HG03432 (cell line): ENCODE measurements around the gene NEURL1B.

Experiments used
- ATAC-seq: cut with Tn5 transposase; IDR thresholded peaks from one replicate; pipeline ENCODE4 v1.9.1; 2021; ENCODE audit warnings: mild to moderate bottlenecking, moderate library complexity; ENCODE audit not compliant: unreplicated experiment

NEURL1B gene

GRCh38 chr5:172633403-172633970 is 7.6 kb upstream of the NEURL1B start:
- ATAC-seq = no peak

DNA sequence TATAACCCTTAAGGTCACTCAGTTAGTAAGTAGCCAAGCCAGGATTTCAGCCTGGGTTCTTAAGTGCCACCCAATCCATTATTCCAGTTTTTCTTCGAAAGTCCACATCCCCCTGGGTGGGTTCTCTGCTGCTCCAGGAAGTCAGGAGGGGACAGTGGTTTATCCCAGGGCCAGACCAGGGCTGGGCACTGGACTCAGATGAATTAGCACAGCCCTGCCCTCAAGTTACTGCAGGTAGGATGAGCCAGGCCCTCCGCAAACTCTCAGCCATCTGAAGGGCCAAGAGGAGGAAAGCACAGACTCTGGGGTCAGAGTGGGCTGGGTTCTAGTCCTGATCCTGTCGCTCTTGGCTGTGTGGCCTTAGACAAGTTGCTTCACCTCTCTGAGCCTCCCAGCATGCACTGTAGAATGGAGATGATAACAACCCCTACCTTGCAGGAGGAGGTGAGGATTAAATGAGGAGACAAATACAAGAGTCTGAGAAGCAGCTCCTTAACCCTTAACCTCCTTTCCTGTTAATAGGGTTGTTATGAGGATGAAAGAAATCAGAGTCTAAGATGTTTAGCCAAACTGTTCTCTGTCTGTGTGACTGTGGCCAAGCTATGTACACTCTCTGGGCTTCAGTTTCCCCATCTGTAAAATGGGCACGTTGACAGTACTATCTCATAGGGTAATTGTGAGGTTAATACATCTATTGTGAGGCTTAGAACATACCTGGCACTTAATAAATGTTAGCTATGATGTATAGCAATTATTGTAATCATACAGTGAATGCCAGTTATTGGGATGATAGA is 6.8 kb upstream of the NEURL1B start:
- ATAC-seq = no peak

DNA sequence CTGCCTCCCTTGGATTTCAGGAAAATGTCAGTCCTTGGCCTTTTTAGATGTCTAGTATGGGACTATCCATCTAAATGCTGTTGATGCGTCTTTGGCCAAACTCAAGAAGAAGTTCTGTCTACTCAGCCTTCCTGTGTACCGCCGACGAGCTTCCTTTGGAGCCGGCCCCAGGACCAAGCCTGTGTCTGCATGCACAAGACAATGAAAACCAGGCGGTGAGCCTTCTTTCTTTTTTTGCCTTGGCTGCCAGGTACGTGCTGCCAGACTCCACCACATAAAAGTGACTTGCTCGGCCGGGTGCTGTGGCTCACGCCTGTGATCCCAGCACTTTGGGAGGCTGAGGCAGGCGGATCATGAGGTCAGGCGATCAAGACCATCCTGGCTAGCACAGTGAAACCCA is 6.0 kb upstream of the NEURL1B start:
- ATAC-seq = no peak

DNA sequence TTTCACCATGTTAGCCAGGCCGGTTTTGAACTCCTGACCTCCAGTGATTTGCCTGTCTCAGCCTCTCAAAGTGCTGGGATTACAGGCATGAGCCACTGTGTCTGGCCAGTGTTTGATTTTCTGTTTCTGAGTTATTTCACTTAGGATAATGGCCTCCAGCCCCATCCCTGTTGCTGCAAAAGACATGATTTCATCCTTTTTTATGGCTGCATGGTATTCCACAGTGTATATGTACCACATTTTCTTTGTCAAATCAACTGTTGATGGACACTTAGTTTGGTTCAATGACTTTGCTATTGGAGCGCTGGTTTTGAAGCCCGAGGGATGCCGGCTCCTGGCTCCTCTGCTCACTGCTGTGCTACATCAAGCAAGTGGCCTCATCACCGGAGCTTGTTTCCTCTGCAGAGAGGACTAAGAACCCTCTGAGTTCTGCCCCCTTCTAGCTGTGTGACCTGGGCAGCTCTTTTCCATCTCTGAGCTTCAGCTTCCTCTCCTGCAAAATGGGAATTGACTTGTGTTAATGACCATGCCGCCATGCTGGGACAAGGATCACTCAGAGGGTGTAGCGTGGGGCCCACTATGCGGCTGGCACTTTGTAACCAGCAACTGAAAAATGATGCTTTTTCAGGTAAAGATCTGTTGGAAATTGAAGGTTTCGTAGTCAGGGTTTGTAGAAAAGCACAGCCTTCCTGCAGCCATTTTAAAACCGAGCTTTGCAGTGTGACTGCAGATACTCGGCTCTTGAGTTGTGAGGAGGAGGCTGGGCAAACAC is 4.6 kb upstream of the NEURL1B start:
- no peak for ATAC-seq

DNA sequence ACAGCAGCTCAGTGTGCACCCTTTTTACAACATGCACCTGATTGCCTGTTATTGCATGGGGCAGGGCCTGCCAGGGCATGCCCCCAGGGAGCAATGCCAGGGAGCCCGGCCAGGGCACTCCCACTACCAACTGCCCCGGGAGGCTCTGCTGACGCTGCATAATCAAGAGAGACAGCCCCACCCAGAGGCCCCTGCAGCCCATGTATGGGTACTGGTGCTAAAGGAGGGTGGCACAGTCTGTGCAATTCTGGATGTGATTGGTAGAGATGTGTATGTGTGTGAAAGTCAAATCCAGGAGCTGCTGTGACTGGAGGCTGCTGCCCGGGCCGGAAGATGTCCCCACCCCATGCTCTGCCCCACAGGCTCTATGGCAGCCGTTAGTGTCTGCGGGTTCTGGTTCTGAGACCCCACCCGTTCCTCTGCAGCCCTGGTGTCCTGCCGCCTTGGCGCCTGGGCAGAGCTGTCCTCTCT is 3.9 kb upstream of the NEURL1B start:
- ATAC-seq = no peak

GRCh38 chr5:172637740-172638139 is 3.3 kb upstream of the NEURL1B start:
- ATAC-seq = no peak

GRCh38 chr5:172638209-172638768 is 2.8 kb upstream of the NEURL1B start:
- no peak for ATAC-seq

GRCh38 chr5:172640139-172640538 is 924 bp upstream of the NEURL1B start:
- ATAC-seq = no peak

- ATAC-seq = peak; percentile 27
Measured at GRCh38 chr5:172641359-172642050, 442 bp downstream of the NEURL1B start.

DNA sequence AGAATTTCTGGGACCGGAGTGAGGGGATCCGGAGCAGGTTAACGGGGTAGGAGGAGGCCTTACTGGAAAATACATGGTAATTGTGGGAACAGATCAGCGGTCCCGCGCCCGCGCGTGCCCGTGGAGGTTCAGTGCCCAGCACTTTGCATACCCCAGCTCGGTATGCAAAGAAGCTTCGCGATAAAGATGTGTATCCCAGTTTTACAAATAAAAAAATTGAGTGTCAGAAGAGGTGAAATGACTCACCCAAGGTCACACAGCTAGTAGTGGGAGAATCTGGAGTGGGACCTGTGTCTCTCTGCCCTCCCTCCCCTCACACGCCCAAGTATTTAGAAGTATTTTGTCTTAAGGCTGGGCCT is 967 bp downstream of the NEURL1B start:
- ATAC-seq = no peak

DNA sequence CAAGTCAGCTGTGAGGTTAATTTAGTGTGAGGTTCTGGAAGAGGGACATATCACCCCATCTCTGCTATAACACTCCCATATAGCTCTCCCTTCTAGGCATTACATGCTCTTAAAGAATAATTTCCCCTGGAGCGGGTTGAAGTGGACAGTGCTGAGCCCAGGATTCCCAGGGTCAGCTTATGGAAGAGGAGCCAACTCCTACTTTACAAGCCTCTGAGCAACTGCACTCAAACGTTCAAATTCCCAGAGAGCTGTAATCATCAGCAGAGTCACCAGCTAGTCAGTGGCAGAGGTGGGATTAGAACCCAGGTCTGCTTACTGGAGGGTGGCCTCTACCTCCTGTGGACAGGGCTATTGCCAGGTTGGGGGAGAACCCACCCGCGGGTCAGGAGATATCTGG is 1.4 kb downstream of the NEURL1B start:
- no peak for ATAC-seq

DNA sequence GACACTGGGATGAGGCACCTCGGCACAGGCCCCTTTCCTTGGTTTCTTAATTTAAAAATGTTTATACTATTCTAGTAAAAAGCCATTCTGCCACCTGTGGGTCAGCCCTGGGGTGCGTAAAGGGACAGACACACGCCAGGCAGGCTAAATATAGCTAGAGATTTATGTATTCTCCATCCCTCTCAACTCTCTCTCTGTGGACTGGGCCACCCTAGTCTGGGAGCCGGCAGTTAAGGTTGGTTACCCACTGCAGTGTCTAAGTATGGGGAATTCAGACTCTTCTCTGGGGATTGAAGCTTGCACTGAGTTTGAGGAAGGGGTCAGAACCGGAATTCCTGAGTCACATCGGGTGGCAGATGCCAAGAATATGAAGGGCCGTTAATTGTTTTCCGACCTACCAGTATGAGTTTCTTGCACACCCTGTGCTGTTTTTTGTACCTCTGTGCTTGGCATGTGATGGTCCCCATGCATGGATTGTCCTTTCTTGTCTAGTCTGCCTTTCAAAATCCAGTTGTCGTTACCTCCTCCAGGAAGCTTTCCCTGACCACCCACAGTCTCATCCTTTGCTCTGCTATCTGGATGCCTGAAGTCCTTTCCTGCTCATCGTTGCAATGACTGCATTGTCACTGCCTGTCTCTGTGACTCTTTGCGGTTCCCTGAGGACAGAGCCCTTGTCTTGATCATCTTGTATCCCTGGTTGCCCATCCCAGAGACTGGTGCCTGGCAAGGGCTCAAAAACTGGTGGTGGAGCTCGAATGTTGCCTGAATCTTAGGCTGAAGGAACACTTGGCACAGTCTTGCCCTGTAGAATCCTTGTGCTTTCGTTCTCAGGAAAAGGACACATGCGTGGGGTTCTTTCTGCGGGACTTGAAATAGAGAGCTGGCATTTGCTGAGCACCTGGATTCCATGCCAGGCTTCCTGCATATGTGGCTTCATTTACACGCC is 2.1 kb downstream of the NEURL1B start:
- ATAC-seq = no peak

DNA sequence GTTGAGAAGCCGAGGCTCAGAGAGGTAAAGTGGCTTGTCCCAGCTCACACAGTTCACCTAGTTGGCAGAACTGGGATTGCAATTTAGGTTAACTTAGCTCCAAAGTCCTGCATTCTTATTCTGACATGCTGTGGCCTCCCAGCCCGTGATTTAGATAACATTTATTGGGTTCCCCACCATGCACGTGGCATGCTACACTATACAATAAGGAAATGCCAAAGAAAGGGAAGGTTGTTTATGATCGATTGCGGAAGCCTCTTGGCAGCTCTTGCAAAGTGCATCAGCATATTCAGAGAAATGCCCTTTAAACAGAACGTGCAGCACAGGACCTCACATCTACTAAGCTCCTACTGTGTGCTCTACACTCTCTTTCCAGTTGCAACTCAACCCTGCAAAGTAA is 3.2 kb downstream of the NEURL1B start:
- ATAC-seq = no peak

GRCh38 chr5:172644711-172645110 is 3.6 kb downstream of the NEURL1B start:
- ATAC-seq = no peak

GRCh38 chr5:172645271-172646055 is 4.4 kb downstream of the NEURL1B start:
- ATAC-seq = no peak

DNA sequence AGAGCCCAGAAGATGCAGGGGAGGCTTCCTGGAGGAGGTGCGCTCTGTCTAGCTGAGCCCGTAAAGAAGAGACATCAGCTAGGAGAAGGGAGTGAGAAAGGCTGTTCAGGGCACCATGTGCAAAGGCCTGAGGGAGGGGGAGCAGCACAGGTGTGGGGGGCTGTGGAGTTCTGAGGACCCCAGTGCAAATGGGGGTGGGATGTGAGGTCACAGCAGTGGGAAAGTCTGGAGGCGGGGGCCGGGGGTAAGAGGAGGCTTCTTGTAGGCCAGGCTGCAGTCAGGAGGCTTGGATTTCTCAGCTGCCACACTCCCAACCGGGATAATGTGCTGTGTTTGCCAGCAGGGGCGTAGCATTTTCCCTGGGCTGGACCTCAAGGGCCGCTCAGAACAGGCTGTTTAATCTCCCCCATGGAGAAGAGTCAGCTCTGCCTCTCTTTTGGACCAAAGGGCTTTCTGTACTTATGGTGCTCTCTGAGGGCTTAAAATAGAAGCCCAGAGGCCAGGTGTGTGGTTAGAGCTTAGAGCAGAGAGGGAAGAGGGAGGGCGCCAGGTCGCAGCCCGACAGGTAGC is 5.7 kb downstream of the NEURL1B start:
- no peak for ATAC-seq

GRCh38 chr5:172647352-172648012 is 6.4 kb downstream of the NEURL1B start:
- ATAC-seq = no peak

DNA sequence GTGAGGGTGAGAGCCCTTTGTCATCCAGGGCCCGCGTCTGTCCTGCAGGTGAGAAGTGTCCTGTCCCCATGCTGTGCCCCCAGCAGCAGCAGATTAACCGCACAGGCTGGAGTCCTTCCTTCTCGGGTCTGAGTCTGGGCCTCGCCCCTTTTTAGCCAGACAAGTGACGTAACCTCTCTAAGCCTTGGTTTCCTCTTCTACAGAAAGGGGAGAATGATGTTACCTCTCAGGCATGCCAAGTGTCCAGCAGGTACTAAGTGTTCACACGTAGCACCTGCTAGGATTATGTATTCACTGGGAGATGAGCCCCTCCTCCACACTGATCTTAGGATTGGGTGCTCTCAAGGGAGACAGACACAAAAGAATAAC is 6.9 kb downstream of the NEURL1B start:
- no peak for ATAC-seq
